ENCODE measurements around the gene S100A3. TPM values are rescaled to one million over a fixed set of nuclear protein-coding genes. Genes with fewer than 3 reads are reported as not detected.

Gene S100A3
- polyA plus RNA-seq, 1 donor from 2014 or later = not detected

DNA sequence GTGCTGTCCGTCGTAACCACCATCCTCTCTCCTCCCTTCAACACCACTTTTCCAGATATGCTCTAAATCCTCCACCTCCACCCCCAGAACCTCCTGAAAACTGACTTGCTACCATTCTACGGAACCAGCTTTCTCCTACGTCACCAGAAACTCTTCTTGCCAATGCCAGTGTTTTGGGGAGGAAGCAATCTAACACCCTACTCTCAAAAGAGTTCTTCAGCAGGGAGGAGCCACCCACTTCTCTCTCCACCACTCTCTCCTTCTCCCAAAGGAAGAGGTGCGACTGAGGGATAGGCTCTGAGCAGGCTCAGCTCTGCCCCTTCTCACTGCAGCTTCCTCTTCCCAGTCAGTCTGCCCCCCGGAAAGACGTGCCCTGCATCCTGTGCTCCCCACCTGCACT is 22.6 kb upstream of the S100A3 start:
- Histone ChIP-seq H2AFZ (ENCODE audit: low read depth, low read length) (no peak overlapping the region), H3K9me3 (ENCODE audit: low read length) (no peaks in the 10 kb centered on the region), H3K9ac (ENCODE audit: low read length) (no peak overlapping the region), H3K79me2 (replicated peaks; ENCODE audit: insufficient read depth, low read length) (no peaks in the 10 kb centered on the region), H3K4me2 (ENCODE audit: low read length) (no peak overlapping the region), H4K20me1 (ENCODE audit: insufficient read depth) (no peaks in the 10 kb centered on the region), H3F3A (ENCODE audit: insufficient read depth, low read length, poor library complexity, severe bottlenecking) (no peaks in the 10 kb centered on the region), H3K36me3 (ENCODE audit: insufficient read depth, low read length) (no peaks in the 10 kb centered on the region), H3K4me3 (ENCODE audit: low read length) (no peak overlapping the region), H3K9me2 (ENCODE audit: insufficient read depth, low read length) (no peaks in the 10 kb centered on the region), H3K27me3 (ENCODE audit: insufficient read depth, low read depth, low read length) (no peaks in the 10 kb centered on the region), H3K27ac (ENCODE audit: low read length) (no peak overlapping the region)
- TF ChIP-seq, protein P1, sequence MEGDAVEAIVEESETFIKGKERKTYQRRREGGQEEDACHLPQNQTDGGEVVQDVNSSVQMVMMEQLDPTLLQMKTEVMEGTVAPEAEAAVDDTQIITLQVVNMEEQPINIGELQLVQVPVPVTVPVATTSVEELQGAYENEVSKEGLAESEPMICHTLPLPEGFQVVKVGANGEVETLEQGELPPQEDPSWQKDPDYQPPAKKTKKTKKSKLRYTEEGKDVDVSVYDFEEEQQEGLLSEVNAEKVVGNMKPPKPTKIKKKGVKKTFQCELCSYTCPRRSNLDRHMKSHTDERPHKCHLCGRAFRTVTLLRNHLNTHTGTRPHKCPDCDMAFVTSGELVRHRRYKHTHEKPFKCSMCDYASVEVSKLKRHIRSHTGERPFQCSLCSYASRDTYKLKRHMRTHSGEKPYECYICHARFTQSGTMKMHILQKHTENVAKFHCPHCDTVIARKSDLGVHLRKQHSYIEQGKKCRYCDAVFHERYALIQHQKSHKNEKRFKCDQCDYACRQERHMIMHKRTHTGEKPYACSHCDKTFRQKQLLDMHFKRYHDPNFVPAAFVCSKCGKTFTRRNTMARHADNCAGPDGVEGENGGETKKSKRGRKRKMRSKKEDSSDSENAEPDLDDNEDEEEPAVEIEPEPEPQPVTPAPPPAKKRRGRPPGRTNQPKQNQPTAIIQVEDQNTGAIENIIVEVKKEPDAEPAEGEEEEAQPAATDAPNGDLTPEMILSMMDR (IDR thresholded peaks at IDR 0.05; ENCODE audit: poor library complexity, severe bottlenecking) = no peak
- no peak for TF ChIP-seq EP300 (conservative IDR thresholded peaks at IDR 0.05; ENCODE audit: poor library complexity, severe bottlenecking)

DNA sequence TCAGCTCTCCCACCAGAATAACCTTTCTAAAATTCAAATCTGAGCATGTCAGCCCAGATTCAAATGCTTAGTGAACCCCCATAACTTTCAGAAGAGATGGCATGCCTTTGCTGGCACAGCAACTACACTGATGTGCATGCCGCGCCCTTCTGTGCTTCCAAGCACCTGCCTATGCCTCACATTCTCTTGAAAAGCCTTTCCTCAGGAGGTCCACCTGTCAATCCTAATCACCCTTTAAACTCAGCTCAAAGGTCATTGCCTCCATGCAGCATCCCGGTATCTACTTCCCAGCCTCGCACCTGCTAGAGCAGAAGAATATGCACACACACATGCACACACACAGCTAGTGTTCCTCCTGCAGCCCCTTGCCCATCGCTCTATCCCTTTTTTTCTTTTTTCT is 21.8 kb upstream of the S100A3 start:
- no peak overlapping the region for H3K27ac ChIP-seq (ENCODE audit: low read length)
- H3K9me3 ChIP-seq (ENCODE audit: low read length) = no peaks in the 10 kb centered on the region
- no peak overlapping the region for H2AFZ ChIP-seq (ENCODE audit: low read depth, low read length)
- no peaks in the 10 kb centered on the region for H3K27me3 ChIP-seq (ENCODE audit: insufficient read depth, low read depth, low read length)
- H3K4me2 ChIP-seq (ENCODE audit: low read length) = no peak overlapping the region
- H3K4me3 ChIP-seq (ENCODE audit: low read length) = no peak overlapping the region
- H3K79me2 ChIP-seq (replicated peaks; ENCODE audit: insufficient read depth, low read length) = no peaks in the 10 kb centered on the region
- H4K20me1 ChIP-seq (ENCODE audit: insufficient read depth) = no peaks in the 10 kb centered on the region
- H3K9me2 ChIP-seq (ENCODE audit: insufficient read depth, low read length) = no peaks in the 10 kb centered on the region
- H3K36me3 ChIP-seq (ENCODE audit: insufficient read depth, low read length) = no peaks in the 10 kb centered on the region
- TF ChIP-seq POLR2AphosphoS5 (IDR thresholded peaks at IDR 0.05) (no peak), EP300 (conservative IDR thresholded peaks at IDR 0.05; ENCODE audit: poor library complexity, severe bottlenecking) (no peak), EZH2 (IDR thresholded peaks at IDR 0.05; ENCODE audit: borderline replicate concordance, insufficient read depth, low read length, poor library complexity, severe bottlenecking) (no peak)
- H3K9ac ChIP-seq (ENCODE audit: low read length) = no peak overlapping the region
- H3F3A ChIP-seq (ENCODE audit: insufficient read depth, low read length, poor library complexity, severe bottlenecking) = no peaks in the 10 kb centered on the region

DNA sequence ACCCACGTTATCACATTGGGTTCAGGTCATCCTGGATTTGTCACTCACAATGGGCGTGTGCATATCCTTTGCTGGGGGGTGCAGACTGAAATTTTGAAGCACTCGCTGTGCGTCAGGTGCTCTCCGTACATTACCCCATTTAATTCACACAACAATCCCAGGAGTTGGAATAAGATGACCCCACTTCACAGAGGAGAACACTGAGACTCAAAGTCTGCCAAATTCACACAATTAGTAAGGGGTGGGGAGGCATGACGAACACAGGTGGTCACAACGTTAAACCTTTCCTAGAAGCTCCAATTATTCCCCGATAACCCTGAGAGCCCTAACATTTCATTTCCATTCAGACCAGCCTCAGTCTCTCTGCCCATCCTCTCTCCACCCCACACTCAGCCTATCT is 20.4 kb upstream of the S100A3 start:
- no peaks in the 10 kb centered on the region for H3F3A ChIP-seq (ENCODE audit: insufficient read depth, low read length, poor library complexity, severe bottlenecking)

More for the DNA sequence above, 20.4 kb upstream of the S100A3 start:
- no peaks in the 10 kb centered on the region for H3K79me2 ChIP-seq (replicated peaks; ENCODE audit: insufficient read depth, low read length)
- no peak overlapping the region for H2AFZ ChIP-seq (ENCODE audit: low read depth, low read length)
- H3K36me3 ChIP-seq (ENCODE audit: insufficient read depth, low read length) = no peaks in the 10 kb centered on the region
- H3K9me3 ChIP-seq (ENCODE audit: low read length) = no peaks in the 10 kb centered on the region
- no peaks in the 10 kb centered on the region for H4K20me1 ChIP-seq (ENCODE audit: insufficient read depth)
- no peak overlapping the region for H3K4me2 ChIP-seq (ENCODE audit: low read length)
- no peaks in the 10 kb centered on the region for H3K27me3 ChIP-seq (ENCODE audit: insufficient read depth, low read depth, low read length)
- H3K4me3 ChIP-seq (ENCODE audit: low read length) = no peak overlapping the region
- no peak overlapping the region for H3K9ac ChIP-seq (ENCODE audit: low read length)
- no peak for TF ChIP-seq SMC3 (conservative IDR thresholded peaks at IDR 0.05; ENCODE audit: poor library complexity)
- TF ChIP-seq, protein P1 (IDR thresholded peaks at IDR 0.05; ENCODE audit: poor library complexity, severe bottlenecking) = no peak
- TF ChIP-seq EZH2 (IDR thresholded peaks at IDR 0.05; ENCODE audit: borderline replicate concordance, insufficient read depth, low read length, poor library complexity, severe bottlenecking) = no peak
- TF ChIP-seq EP300 (conservative IDR thresholded peaks at IDR 0.05; ENCODE audit: poor library complexity, severe bottlenecking) = no peak
- no peak for TF ChIP-seq MXI1 (conservative IDR thresholded peaks at IDR 0.05; ENCODE audit: poor library complexity, severe bottlenecking)
- TF ChIP-seq, protein P2, sequence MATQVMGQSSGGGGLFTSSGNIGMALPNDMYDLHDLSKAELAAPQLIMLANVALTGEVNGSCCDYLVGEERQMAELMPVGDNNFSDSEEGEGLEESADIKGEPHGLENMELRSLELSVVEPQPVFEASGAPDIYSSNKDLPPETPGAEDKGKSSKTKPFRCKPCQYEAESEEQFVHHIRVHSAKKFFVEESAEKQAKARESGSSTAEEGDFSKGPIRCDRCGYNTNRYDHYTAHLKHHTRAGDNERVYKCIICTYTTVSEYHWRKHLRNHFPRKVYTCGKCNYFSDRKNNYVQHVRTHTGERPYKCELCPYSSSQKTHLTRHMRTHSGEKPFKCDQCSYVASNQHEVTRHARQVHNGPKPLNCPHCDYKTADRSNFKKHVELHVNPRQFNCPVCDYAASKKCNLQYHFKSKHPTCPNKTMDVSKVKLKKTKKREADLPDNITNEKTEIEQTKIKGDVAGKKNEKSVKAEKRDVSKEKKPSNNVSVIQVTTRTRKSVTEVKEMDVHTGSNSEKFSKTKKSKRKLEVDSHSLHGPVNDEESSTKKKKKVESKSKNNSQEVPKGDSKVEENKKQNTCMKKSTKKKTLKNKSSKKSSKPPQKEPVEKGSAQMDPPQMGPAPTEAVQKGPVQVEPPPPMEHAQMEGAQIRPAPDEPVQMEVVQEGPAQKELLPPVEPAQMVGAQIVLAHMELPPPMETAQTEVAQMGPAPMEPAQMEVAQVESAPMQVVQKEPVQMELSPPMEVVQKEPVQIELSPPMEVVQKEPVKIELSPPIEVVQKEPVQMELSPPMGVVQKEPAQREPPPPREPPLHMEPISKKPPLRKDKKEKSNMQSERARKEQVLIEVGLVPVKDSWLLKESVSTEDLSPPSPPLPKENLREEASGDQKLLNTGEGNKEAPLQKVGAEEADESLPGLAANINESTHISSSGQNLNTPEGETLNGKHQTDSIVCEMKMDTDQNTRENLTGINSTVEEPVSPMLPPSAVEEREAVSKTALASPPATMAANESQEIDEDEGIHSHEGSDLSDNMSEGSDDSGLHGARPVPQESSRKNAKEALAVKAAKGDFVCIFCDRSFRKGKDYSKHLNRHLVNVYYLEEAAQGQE (IDR thresholded peaks at IDR 0.05; ENCODE audit: borderline replicate concordance) = no peak
- no peak for TF ChIP-seq POLR2AphosphoS5 (IDR thresholded peaks at IDR 0.05)
- TF ChIP-seq RAD21 (conservative IDR thresholded peaks at IDR 0.05) = no peak
- TF ChIP-seq TAF1 (IDR thresholded peaks at IDR 0.05; ENCODE audit: low read depth) = no peak
- H3K27ac ChIP-seq (ENCODE audit: low read length) = no peak overlapping the region
- H3K9me2 ChIP-seq (ENCODE audit: insufficient read depth, low read length) = no peaks in the 10 kb centered on the region

Measured in neural cell (in vitro differentiated cells).